ENCODE data around the gene TJP3.

The TJP3 gene

DNA sequence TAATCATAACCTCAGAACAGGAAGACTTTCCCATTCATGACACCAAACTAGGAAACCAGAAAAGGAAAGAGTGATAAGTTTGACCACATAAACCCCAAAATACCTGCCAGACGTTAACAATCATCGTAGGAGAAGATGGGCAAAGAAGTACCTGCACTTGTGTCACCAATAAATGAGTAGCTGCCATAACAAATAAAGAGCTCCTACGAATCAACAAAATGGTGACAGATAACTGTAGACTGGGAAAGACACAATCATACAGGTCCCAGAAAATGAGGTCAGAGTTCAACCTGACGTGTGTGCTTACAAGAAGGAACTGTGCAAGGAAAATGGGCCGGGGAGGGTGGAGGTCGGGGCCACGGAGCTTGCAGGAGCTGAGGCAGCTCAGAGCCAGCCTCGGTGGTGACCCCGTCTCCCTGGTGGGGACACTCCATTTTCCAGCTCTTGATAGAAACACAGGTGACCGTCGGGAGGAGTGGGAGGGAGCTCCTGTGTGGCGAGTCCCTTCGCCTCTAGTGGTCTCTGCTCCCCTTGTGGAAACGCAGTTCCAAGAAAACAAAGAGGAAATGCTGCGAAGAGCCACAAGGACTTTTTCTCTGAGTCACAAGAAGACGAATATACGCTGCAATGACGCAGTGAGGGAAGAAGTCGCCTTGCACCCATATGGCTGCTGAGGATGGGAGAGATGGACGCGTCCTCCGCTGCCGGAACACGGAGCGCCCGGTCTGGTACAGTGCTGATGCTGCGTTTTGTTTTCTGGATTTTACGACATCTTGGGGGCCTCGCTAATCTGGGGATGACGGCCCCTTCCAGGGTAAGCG lies 17.4 kb upstream of the TJP3 start:
- ATAC-seq, result peak; percentile 66
- DNase-seq, result peak; percentile 47

DNA sequence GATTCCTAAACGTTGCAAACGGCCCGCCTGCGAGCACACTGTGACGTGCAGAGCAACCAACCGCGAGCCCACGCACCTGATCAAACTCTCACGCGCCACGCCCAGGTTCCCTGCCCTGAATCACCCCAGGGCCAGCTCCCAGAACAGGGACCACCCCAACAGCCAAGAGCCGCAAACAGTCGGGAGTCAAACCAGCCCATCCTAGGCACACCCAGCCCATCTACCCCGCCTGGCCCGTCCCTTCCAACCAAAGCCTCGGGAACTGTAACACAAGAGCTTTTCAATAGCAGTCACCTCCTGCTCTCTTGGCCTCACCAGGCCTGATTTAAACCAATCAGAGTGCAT lies 16.8 kb upstream of the TJP3 start:
- DNase-seq (no peak), ATAC-seq (no peak)

DNA sequence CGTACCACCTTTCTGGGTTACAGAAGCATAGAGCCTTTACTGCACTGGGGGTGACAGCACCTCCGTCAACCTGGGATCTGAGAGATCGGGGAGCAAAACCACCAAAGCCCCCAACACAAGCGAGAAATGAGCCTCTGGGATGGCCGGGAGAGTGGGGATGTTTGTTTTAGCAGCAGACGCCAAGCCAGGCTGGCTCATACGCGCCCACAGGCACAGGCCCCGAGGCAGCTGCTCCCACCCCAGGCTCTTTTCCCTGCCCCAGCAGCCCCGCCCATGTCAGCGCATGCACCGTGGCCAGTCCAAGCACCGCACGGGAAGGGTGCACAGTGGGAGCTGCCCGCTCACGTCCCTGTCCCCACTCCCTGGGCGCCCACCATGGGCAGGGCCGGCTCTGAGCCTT lies 16.5 kb upstream of the TJP3 start:
- DNase-seq, result no peak
- no peak for ATAC-seq

DNA sequence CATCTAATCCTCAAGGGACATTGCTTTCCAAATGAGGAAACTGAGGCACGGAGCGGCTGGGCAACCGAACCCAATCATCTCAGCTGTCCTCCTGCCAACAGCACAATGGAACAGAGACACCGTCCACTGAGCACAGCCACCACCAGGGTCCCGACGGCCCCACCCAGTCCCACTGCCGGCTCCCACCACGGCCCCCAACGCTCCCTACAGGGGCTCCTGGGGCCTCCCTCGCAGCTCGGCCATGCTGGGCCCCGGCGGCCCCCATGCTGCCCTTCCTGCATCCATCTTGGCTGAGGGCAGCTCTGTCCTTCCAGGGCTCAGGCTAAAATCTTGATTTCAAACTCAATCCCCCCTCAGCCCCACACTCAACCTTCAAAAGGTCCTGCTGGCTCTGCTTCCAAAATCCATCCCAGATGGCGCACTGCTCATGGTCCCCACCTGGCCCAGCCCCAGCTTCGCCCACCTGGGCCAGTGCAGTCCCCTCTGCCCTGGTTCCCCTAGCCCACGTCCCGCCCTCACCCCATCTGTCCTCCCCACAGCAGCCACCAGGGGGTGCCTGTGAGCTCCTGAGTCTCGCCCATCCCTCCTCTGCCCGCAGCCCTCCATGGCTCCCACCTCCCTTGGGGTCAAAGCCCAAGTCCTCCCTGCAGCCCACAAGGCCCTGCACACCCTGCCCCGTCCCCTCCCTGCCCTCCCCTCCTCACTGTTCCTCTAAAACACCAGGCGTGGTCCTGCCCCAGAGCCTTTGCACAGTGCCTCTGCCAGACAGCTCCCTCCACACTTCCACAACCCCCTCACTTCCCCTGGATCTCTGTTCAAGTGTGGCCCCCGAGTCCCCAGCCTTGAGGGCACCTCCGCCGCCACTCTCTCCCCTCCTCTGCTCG lies 15.8 kb upstream of the TJP3 start:
- DNase-seq, result peak; percentile 73
- no peak for ATAC-seq

DNA sequence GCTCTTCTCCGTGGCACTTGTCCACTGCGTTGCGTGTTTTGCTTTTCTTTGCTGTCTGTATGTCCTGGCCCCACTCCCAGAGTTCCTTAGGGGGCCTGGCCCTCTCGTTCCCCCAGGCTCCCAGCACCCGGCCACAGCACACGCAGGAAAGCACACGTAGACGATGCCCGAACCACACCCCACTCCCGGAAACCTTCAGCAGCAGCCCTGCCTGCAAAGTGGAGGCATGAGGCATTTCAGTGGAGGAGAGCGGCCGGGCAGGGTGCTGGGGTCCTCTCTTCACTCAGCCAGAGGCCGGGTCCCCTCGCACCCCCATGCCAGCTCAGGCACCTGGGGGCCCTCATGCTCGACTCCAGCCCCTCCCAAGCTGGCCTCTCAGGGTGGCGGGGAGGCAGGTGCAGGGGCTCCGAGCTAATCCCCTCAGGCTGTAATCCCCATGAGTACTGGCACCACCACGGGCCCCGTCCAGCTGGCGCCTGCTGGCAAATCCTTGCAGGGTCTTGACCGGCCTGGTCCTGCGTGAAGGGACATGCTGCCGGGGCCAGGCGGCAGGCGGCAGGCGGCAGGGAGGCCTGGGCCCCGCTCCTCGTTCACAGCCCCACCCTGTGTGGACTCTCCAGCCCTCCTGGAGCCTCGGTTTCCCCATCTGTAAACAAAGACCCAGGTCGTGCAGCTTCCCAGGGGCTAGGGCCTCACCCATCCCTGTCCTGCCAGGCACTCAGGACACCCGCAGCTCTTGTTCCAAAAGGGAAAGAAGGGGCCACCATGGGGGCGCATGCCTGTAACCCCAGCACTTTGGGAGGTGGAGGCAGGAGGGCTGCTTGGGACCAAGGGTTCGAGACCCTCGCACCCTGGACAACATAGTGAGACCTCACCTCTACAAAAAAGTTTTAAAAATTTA lies 14.9 kb upstream of the TJP3 start:
- DNase-seq (no peak), ATAC-seq (no peak)

DNA sequence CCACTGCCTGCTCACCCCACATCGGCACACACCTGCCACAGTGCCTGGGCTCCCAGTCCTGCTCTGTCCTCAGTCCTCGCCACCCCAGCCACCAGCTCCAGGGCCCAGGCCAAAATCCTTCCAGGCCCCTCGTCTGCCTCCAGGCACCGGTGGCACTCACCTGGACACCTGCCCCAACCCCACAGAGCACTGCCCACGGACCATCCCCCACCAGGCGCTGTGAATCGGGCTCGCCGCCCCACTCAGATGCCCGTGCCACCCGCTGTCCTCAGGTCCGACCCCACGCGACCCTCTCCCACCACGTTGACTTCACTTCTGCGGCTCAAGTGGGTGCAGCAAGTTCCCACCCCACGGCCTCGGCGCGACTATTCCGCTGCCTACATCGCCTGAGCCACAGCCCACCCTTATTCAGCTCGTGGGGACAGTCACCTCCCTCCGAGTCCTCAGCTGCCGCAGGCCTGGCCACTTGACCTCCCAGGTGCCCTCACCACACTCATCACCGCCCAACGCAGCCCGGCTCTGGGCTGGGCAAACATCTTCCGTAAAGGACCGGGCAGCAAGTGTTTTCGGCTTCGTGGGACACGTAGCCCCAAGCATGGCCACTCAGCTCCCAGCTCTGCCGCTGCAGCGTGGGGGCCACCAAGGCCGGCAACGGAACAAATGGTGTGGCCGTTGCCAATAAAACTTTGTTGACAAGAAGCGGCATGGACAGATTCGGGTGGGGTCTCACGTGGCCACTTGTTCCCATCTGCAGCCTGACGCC lies 13.6 kb upstream of the TJP3 start:
- ATAC-seq (no peak), DNase-seq (no peak)

DNA sequence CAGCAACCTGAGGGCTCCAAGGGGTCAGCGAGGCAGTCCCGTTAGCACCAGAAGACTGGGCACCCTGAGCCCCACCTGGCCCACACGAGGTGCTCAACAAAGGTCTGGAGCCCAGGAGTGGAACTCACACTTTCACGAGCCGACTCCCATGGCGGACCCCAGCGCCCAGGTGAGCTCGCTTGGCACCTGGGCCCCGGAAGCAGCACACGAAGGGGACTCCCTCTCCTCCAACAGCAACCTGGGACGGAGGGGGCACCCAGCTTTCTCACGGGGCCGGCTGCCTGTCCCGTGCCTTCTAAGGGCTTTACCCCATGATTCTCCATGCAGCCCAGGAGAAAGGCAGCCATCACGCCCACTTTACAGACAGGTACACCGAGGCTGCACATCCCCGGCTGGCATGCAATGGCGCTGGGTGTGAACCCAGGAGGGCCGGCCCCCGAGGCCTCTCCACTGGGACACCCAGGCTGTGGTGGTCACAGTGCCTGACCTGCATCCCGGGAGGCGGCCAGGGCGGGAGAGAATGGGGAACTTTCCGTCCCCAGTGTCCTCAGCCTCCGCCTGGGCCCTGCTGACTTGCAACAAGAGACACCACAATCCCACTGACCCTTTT lies 13.0 kb upstream of the TJP3 start:
- no peak for ATAC-seq
- DNase-seq, result no peak

DNA sequence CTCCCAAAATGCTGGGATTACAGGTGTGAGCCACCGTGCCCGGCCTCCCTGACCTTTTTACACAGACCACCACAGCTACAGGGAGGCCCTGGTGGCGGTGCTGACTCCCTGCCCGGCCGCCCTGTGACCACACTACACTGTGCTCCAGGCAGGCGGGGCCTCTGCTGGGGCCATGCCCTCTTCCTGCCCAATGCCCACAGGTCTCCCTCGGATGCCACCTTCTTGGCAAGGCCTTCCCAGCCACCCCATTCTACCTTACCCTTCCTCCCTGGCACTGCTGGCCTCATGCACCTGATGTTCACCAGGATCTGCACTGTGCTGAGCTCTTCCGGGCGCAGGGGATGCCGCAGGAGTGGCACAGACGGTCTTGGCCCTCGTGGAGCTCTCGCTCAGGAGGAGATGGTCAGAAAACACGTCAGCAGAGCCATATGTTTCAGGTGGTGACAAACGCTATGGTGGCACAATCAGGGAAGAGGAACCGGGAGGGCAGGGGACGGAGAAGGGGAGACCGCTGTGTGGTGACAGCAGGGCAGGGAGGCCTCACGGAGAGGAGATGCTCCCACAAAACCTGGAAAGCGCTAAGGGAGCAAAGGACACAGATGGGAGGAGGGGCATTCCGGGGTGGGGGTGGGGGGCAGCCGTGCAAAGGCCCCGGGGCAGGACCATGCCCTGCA lies 12.1 kb upstream of the TJP3 start:
- no peak for DNase-seq
- no peak for ATAC-seq

DNA sequence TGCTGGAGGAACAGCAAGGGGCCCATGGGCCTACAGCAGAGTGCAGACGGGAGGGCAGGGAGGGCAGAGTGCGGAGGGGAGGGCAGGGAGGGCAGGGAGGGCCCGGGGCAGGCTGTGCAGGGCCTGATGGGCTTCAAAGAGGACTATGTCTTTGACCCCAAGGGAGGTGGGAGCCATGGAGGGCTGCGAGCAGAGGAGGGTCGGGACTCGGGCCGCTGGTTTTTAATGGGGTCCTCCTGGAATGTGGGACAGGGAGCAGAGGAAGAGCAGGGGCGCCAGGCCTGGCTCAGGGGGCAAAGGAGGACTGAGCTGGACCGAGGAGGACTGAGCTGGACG lies 11.6 kb upstream of the TJP3 start:
- ATAC-seq (no peak), DNase-seq (no peak)

DNA sequence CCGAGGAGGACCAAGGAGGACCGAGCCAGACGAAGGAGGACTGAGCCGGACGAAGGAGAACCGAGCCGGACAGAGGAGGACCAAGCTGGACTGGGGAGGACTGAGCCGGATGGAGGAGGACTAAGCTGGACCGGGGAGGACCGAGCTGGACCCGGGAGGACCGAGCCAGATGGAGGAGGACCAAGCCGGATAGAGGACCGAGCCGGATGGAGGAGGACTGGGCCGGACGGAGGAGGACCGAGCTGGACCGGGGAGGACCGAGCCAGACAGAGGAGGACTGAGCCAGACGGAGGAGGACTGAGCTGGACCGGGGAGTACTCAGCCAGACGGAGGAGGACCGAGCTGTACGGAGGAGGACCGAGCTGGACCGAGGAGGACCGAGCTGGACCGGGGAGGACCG lies 11.1 kb upstream of the TJP3 start:
- ATAC-seq, result no peak

DNA sequence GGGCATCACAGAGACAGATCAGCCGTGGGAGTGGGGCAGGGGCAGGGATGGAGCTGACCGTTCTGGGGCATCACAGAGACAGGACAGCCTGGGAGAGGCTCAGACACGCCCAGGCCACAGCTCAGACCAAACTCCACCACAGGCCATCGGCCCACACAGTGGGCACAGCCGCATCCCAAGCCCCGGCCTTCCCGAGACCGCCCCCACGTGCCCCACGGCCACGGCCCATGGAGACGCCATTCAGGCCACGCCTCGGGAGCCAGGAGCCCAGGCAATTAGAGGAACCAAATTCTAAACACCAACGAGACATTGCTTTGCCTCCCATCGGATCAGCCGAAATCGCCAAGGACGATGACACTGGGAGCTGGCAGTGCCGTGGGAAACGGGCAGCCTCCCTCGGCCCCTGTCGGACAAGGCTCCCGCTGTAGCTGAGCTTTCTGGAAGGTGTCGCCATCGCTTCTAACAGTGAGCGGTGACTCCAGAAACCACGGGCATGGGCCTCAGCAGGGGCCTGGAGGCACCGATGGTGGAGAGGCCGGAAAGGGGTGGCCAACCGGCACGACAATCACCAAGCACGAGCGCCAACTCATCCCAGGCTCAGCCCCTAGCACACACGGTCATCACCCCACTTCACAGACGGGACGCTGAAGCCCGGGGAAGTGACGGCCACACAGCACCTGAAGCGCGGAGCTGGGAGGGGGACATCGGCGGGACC lies 10.4 kb upstream of the TJP3 start:
- ATAC-seq, result no peak
- no peak for DNase-seq

More for the DNA sequence above, 11.1 kb upstream of the TJP3 start:
- DNase-seq, result no peak

DNA sequence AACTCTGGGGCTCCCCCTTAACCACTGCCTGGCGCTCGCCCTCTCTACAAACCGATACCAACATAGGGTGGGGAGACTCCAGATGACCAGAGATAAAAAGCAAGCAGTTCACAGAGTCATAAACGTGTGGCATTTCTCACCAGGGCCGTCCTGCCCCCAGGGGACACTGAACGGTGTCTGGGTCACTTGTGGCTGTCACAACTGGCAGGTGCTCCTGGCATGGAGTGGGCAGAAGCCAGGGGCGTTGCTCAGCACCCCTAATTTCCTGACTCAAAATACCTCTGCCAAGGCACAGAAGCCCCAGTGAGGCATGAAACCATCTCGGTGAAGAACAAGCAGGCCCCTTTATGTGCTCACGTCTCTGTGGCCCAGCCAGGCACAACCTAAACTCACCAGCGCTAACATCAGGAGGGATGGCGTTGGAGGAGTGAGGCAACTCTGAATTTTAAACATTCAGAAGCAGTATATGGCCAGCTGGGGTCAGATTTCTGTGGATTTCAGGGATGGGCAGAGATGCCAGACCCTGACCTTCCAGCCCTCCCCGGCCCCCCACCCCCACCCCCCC lies 9.7 kb upstream of the TJP3 start:
- DNase-seq (no peak), ATAC-seq (no peak)

DNA sequence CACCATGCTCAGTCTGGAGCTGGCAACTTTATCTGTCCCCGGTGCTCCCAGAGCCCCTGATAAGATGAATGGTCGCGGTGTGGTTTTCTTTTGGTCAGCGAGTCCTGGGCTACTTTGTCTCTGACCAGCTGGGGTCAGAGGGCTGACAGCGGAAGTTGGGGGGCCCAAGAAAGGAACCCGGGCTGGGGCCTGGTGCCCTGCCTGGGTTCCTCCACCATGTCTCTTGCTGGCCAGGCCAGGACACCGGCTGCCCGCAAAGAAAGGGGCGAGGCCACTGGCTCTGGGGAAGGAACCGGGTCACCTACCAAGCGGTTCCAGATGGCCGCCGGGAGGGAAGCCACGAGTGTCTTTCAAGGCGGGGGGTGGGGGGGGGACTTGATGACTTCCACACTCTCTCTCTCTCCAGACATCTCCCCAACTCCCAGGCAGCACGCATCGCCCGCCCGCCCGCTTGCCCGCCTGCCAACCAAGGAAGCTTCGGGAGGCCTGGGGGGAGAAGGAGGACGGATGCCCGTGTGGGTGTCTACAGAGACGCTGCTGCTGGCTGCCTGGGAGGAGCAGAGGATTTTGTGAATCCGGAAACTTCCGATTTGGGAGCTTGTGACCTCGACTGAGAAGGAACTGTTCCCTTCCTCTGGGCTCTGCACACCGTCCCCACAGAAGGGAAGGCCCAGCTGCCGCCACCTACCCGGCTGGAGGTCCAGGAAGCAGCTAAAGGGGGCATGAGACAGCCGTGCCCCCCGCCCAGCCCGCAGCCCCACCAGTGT lies 9.0 kb upstream of the TJP3 start:
- peak; percentile 21 for ATAC-seq

DNA sequence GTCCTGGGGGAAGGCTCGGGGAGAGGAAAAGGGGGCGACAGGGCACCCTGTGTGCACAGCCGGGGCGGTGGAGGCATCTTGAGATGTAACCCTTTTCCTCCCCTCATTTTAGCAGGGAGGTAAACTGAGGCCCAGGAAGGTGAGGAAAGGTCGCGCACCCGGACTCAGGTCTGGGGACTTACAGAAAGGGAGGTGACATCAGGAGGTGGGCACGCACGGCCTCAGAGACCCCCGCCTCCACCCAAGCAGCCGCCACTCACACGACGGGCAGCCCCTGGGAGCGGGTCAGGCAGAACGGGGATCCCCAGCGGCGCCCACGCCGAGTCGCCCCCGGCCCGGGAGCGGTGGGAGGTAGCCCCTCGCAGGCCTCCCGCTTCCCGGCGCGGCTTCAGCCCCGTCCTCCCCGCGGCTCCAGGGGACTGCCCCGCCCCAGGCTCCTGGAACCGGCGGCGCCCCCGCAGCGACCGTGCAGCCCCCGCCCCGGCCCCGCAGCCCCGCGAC lies 8.4 kb upstream of the TJP3 start:
- DNase-seq (peak; percentile 40), ATAC-seq (peak; percentile 6)

More for the DNA sequence above, 9.0 kb upstream of the TJP3 start:
- peak; percentile 46 for DNase-seq

DNA sequence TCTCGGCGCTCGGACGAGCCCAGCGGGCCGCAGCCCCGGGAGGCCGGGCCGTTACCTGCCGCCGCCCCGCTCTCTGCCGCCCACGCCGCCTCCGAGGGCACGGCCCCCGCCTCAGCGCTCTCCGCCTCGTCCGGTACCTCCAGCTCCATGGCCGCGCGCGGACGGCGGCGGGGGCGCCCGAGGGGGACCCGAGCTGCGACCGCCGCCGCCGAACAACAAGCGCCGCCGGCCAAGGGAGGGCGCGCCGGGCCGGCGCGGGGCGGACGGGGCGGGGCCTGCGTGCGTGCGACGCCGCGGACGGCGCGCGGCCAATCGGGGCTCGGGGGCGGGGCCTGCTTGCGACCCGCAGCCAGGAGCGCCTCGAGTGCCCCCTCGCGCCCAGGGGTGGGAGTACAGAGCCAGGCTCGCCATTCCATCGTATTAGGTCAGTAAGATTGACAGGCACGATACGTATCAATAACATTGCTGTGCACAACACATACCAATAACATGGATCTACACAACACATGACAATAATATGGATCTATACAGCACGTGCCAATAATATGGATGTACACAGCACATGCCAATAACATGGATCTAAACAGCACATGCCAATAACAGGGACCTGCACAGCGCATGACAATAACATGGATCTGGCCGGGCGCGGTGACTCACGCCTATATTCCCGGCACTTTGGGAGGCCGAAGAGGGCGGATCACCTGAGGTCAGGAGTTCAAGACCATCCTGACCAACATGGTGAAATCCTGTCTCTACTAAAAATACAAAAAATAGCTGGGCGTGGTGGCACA lies 7.7 kb upstream of the TJP3 start, which contains the start of gene PIP5K1C:
PIP5K1C (minus strand) TSS at position 227 of the 791 bp plus-strand sequence; CDS start at position 149, 78 bp downstream.
- peak; percentile 91 for ATAC-seq
- DNase-seq, result peak; percentile 97

DNA sequence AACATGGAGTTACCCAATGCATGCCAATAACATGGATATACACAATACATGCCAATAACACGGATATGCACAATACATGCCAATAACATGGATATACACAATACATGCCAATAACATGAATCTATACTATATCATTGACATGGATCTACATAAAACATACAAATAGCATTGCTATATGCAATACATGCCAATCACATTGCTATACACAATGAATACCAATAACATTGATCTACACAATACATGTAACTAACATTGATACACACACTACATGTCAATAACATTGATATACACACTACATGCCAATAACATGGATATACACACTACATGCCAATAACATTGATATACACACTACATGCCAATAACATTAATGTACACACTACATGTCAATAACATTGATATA lies 7.0 kb upstream of the TJP3 start:
- DNase-seq (no peak), ATAC-seq (no peak)

DNA sequence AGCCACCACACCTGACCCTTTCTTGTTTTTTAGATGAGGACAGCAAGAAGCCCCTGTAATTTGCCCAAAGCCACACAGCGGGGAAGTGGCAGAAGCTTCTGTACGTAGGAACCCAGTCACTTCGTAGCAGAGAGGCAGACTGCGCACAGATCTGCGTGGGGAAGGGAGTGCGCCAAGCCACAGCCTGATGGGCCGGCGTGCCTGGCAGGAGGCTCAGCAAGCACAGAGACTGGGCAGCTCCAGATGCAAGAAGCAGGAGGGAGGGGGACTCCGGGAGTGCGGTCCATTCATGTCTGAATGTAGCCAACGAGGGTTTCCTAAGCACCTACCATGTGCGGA lies 347 bp upstream of the TJP3 start:
- no peak for DNase-seq
- no peak for ATAC-seq

DNA sequence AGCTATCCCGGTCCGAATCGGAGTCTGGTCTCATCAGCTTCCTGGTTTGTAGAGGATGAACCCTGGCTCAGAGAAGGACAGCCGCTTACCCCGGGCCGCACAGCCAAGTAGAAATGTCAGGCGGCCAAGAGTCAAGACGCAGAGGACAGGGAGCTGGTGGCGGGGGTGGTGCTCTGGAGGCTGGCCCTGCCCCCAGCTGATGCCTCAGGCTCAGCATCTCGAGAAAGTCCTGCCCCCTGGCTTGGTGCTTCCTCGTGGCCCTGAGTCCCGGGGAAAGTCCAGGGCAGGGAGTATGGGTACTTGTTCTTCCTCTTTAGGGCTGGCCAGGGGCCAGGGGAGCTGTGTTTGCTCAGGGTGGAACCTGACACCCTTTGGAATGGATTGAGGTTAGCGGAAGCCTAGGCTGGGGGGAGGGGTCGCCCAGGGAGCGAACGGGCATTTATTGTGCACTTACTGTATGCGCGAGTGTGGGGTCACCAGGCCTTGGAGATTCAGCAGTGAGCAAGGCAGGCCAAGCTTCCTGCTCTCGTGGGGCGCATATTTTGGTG lies 2.2 kb downstream of the TJP3 start:
- ATAC-seq, result peak; percentile 12
- DNase-seq, result no peak

Data from stimulated activated naive CD8-positive, alpha-beta T cell treated with anti-CD3 and anti-CD28 coated beads, Interleukin-15, Interleukin-2, amounts not matched to agents 100 U/mL and 50 U/mL, for 24 hours (primary cell).